HCT116 (cell line): Measurements from ENCODE around the gene CALHM3. TPM values are rescaled to one million over a fixed set of nuclear protein-coding genes. Genes with fewer than 3 reads are reported as not detected.

Experiments
- ATAC-seq: fragments of 200-7000 bp; cut with Tn5 transposase; 2 replicates; pipeline ENCODE4 v1.9.1; 2020; ENCODE audit warnings: mild to moderate bottlenecking, moderate library complexity
- BruUV-seq: library from RNA; stranded (reverse); fragments of 400-500 nt; replicated peaks from 2 replicates; lab custom pipeline; 2021; lab: Mats Ljungman, UMichigan
- CTCF ChIA-PET: fragments of 300-600 bp; sonication (Branson Sonifier 250); formaldehyde crosslinking; loops from one replicate; lab custom pipeline; 2021; ENCODE audit warnings: antibody characterized with exemption; lab: Charles Lee
- POLR2A ChIA-PET: fragments of 300-600, 350-600 bp; sonication (Branson Sonifier 250); formaldehyde crosslinking; loops from one replicate; lab custom pipeline; 2021; ENCODE audit warnings: antibody characterized with exemption; lab: Charles Lee
- RAD21 ChIA-PET, 2 experiments: fragments of 300-600 bp; sonication (Branson Sonifier 250); formaldehyde crosslinking; loops; one replicate each; lab custom pipeline; 2023; ENCODE audit warnings: low total read pairs in 2 of 2; ENCODE audit not compliant: uncharacterized antibody in 2 of 2, unreplicated experiment in 2 of 2, low non-redundant PET in 1 of 2; lab: Charles Lee
- DNase-seq: peaks from one replicate; pipeline ENCODE4 v3.0.0-alpha.2; 2010; ENCODE audit warnings: low read depth, low spot score
- H2AFZ ChIP-seq: fragments of 200-600 bp; shearing (Covaris generic), sonication (generic); 2 replicates; pipeline ENCODE4 v1.6.1; 2017; ENCODE audit warnings: low read depth, mixed run types, mixed read lengths, antibody characterized with exemption, low read length; ENCODE audit not compliant: poor library complexity, severe bottlenecking
- H3K27ac ChIP-seq: 2 replicates; pipeline ENCODE4 v1.5.1; 2012; ENCODE audit warnings: low read depth, low read length
- H3K27me3 ChIP-seq: fragments of 200-600 bp; sonication (generic); 2 replicates; pipeline ENCODE4 v1.6.1; 2016; ENCODE audit warnings: mixed run types, low read length, mixed read lengths; ENCODE audit not compliant: insufficient read depth
- H3K36me3 ChIP-seq, 2 experiments: fragments of 200-500 bp in 1 of 2; fragments of 200-600 bp in 1 of 2; sonication (Bioruptor generic) in 1 of 2; sonication (generic) in 1 of 2; 2 replicates each; pipeline versions ENCODE4 v1.5.1 to v1.6.1; 2014 to 2016; ENCODE audit warnings: low read length in 2 of 2, inconsistent platforms in 1 of 2, mixed read lengths in 1 of 2, mixed run types in 1 of 2; ENCODE audit not compliant: insufficient read depth in 2 of 2, control insufficient read depth in 1 of 2
- H3K4me1 ChIP-seq, 2 experiments: fragments of 200-600 bp in 1 of 2; sonication (generic) in 1 of 2; 2 replicates each; pipeline versions ENCODE4 v1.5.1 to v1.6.1; 2012 to 2017; ENCODE audit warnings: low read length in 2 of 2, inconsistent platforms in 1 of 2, mild to moderate bottlenecking in 1 of 2, mixed read lengths in 1 of 2, mixed run types in 1 of 2, moderate library complexity in 1 of 2; ENCODE audit not compliant: insufficient read depth in 2 of 2, control insufficient read depth in 1 of 2
- H3K4me2 ChIP-seq: fragments of 200-600 bp; sonication (generic); 2 replicates; pipeline ENCODE4 v1.6.1; 2017; ENCODE audit warnings: mixed run types, low read length, mixed read lengths
- H3K4me3 ChIP-seq, 2 experiments: fragments of 200-600 bp in 1 of 2; sonication (generic) in 1 of 2; replicated peaks in 1 of 2; 2 replicates each; pipeline ENCODE4 v1.5.1; 2011 to 2016; ENCODE audit warnings: low read length in 2 of 2, control low read depth in 1 of 2, low read depth in 1 of 2, mild to moderate bottlenecking in 1 of 2, mixed read lengths in 1 of 2, mixed run types in 1 of 2
- H3K79me2 ChIP-seq: fragments of 200-600 bp; sonication (generic); 2 replicates; pipeline ENCODE4 v1.6.1; 2017; ENCODE audit warnings: mild to moderate bottlenecking, mixed run types, low read length, moderate library complexity, mixed read lengths; ENCODE audit not compliant: insufficient read depth
- H3K9ac ChIP-seq: fragments of 200-600 bp; sonication (generic); 2 replicates; pipeline ENCODE4 v1.6.1; 2016; ENCODE audit warnings: low read length, mixed read lengths
- H3K9me2 ChIP-seq: fragments of 200-600 bp; sonication (generic), shearing (Covaris generic); 2 replicates; pipeline ENCODE4 v1.6.1; 2017; ENCODE audit warnings: mixed run types, mild to moderate bottlenecking, moderate library complexity; ENCODE audit not compliant: insufficient read depth
- H3K9me3 ChIP-seq, 2 experiments: fragments of 200-500 bp in 1 of 2; fragments of 200-600 bp in 1 of 2; sonication (Bioruptor generic) in 1 of 2; sonication (generic) in 1 of 2; 2 replicates each; pipeline ENCODE4 v1.6.1; 2014 to 2017; ENCODE audit warnings: low read length in 2 of 2, mixed read lengths in 2 of 2, inconsistent platforms in 1 of 2, low read depth in 1 of 2, mild to moderate bottlenecking in 1 of 2, mixed run types in 1 of 2, moderate library complexity in 1 of 2; ENCODE audit not compliant: control insufficient read depth in 1 of 2, insufficient read depth in 1 of 2
- H4K20me1 ChIP-seq: fragments of 200-600 bp; sonication (generic), shearing (Covaris generic); 2 replicates; pipeline ENCODE4 v1.6.1; 2017; ENCODE audit warnings: mixed run types, mild to moderate bottlenecking, moderate library complexity; ENCODE audit not compliant: insufficient read depth
- ATF3 ChIP-seq: IDR thresholded peaks from 2 replicates; pipeline ENCODE4 v1.6.1; 2012
- CEBPB ChIP-seq: IDR thresholded peaks from 2 replicates; pipeline ENCODE4 v1.6.1; 2012; ENCODE audit warnings: low read depth
- CTCF ChIP-seq, 3 experiments: fragments of 200-600 bp in 1 of 3; sonication (generic) in 1 of 3; IDR thresholded peaks in 2 of 3; conservative IDR thresholded peaks in 1 of 3; 2 replicates each; pipeline ENCODE4 v1.5.1; 2012 to 2017; ENCODE audit warnings: low read depth in 2 of 3, low read length in 2 of 3, antibody characterized with exemption in 1 of 3, borderline replicate concordance in 1 of 3, control low read depth in 1 of 3, mild to moderate bottlenecking in 1 of 3, mixed read lengths in 1 of 3, mixed run types in 1 of 3, moderate library complexity in 1 of 3; ENCODE audit not compliant: insufficient read depth in 1 of 3
- ELF1 ChIP-seq: IDR thresholded peaks from 2 replicates; pipeline ENCODE4 v1.6.1; 2012; ENCODE audit warnings: low read depth, borderline replicate concordance
- EZH2phosphoT487 ChIP-seq: fragments of 200-600 bp; IDR thresholded peaks from 2 replicates; pipeline ENCODE4 v1.6.1; 2018; ENCODE audit warnings: antibody characterized with exemption, borderline replicate concordance
- FOSL1 ChIP-seq: IDR thresholded peaks from 2 replicates; pipeline ENCODE4 v1.6.1; 2012; ENCODE audit warnings: low read depth
- JUND ChIP-seq: IDR thresholded peaks from 2 replicates; pipeline ENCODE4 v1.6.1; 2012
- MAX ChIP-seq: IDR thresholded peaks from 2 replicates; pipeline ENCODE4 v1.6.1; 2012
- SP1 ChIP-seq: IDR thresholded peaks from 2 replicates; pipeline ENCODE4 v1.6.1; 2012; ENCODE audit warnings: low read depth
- TCF7L2 ChIP-seq: IDR thresholded peaks from 2 replicates; pipeline ENCODE4 v1.7.0; 2011; ENCODE audit warnings: borderline replicate concordance, inconsistent platforms; ENCODE audit not compliant: insufficient read depth, insufficient read length; ENCODE audit errors: extremely low read depth
- YY1 ChIP-seq: IDR thresholded peaks from 2 replicates; pipeline ENCODE4 v1.6.1; 2011; ENCODE audit warnings: low read length, low read depth, moderate library complexity, mild to moderate bottlenecking; ENCODE audit not compliant: insufficient replicate concordance; ENCODE audit errors: extremely low read depth
- ZNF274 ChIP-seq: fragments of 200-500 bp; sonication (Bioruptor generic); IDR thresholded peaks from 2 replicates; pipeline ENCODE4 v1.6.1; 2014; ENCODE audit warnings: mild to moderate bottlenecking, low read depth, low read length, inconsistent platforms
- intact Hi-C: fragments of 100-400 bp; cut with micrococcal nuclease; formaldehyde crosslinking; loops from 2 replicates; pipeline ENCODE4 v1.10.0; 2022
- total RNA-seq: library from RNA; stranded (reverse); gene quantifications from one replicate; pipeline ENCODE4 v1.2.1, GENCODE V29; 2021; ENCODE audit not compliant: unreplicated experiment
- TF ChIP-seq, protein P1 (sequence below): IDR thresholded peaks from 2 replicates; pipeline ENCODE4 v1.6.1; 2011; ENCODE audit warnings: mild to moderate bottlenecking, low read length, moderate library complexity; ENCODE audit not compliant: insufficient replicate concordance; ENCODE audit errors: extremely low read depth

The CALHM3 gene
- total RNA-seq, 1 experiment from 2014 or later = 0.49 TPM

DNA sequence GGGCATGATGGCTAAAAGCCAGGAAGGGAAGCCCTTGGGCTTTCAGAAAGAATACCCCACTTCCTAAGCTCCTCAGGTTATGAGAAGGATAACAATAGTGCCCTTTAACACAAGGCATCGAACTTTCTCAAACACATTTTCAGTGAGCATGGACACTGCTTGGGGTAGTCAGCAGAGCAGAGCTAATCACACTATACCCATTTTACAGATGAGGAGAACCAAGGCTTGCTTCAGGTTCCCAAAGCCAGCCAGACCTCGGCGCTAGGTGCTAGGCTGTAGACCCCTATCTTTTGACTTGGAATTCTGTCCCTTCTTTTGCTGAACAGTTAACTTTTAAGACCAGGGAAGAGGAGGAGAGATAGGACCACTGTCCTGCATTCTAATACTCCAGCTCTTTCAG is 16.3 kb upstream of the CALHM3 start:
- Histone ChIP-seq H3K9me3 (no peaks in the 10 kb centered on the region), H3K27me3 (no peaks in the 10 kb centered on the region), H4K20me1 (no peaks in the 10 kb centered on the region), H3K27ac (no peak overlapping the region), H3K9ac (no peak overlapping the region), H3K4me2 (no peak overlapping the region), H2AFZ (no peak overlapping the region), H3K4me3 (no peak overlapping the region)
- CTCF ChIA-PET = no interaction called here
- ATAC-seq (no peak), DNase-seq (no peak)
- POLR2A ChIA-PET = no interaction called here
- no TSS peak for BruUV-seq
- TF ChIP-seq CEBPB (no peak), MAX (no peak)
- TF ChIP-seq, all 23 proteins: peak for 0
- intact Hi-C loops = no loop called here
- RAD21 ChIA-PET = interaction anchor here in 1 of 2 experiments (0.7 kb wide), 1 partner anchor 15 kb away, joined by 3 read pairs; no protein-coding TSS in a partner anchor
- Histone ChIP-seq H3K79me2 (no peaks in the 10 kb centered on the region), H3K4me1 (peaks cover 15 to 28% of the 10 kb centered on the region in 2 experiments), H3K9me2 (no peaks in the 10 kb centered on the region), H3K36me3 (no peaks in the 10 kb centered on the region)

GRCh38 chr10:103493916-103494877 is 15.2 kb upstream of the CALHM3 start:
- CTCF ChIA-PET = no interaction called here
- TF ChIP-seq FOSL1 (no peak), JUND (no peak), EZH2phosphoT487 (no peak), SP1 (no peak), CTCF (IDR thresholded peaks at IDR 0.05 in 2 of 3, conservative IDR thresholded peaks at IDR 0.05 in 1 of 3; ENCODE audit: borderline replicate concordance in 1 of 3, insufficient read depth in 1 of 3, low read depth in 2 of 3, low read length in 2 of 3) (no peak), YY1 (no peak), ATF3 (no peak), ELF1 (no peak), ZNF274 (no peak), TCF7L2 (no peak), CEBPB (no peak)
- TF ChIP-seq, protein P1, sequence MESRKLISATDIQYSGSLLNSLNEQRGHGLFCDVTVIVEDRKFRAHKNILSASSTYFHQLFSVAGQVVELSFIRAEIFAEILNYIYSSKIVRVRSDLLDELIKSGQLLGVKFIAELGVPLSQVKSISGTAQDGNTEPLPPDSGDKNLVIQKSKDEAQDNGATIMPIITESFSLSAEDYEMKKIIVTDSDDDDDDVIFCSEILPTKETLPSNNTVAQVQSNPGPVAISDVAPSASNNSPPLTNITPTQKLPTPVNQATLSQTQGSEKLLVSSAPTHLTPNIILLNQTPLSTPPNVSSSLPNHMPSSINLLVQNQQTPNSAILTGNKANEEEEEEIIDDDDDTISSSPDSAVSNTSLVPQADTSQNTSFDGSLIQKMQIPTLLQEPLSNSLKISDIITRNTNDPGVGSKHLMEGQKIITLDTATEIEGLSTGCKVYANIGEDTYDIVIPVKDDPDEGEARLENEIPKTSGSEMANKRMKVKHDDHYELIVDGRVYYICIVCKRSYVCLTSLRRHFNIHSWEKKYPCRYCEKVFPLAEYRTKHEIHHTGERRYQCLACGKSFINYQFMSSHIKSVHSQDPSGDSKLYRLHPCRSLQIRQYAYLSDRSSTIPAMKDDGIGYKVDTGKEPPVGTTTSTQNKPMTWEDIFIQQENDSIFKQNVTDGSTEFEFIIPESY = no peak

More at GRCh38 chr10:103493916-103494877, 15.2 kb upstream of the CALHM3 start:
- no TSS peak for BruUV-seq
- H3K36me3 ChIP-seq = no peaks in the 10 kb centered on the region
- H3K9ac ChIP-seq = no peak overlapping the region
- no peak overlapping the region for H3K4me2 ChIP-seq
- no peak overlapping the region for H3K4me3 ChIP-seq
- no peaks in the 10 kb centered on the region for H3K27me3 ChIP-seq
- H3K9me2 ChIP-seq = no peaks in the 10 kb centered on the region
- RAD21 ChIA-PET = no interaction called here
- peaks cover 15 to 28% of the 10 kb centered on the region in 2 experiments for H3K4me1 ChIP-seq
- no peak overlapping the region for H3K27ac ChIP-seq
- no peaks in the 10 kb centered on the region for H3K9me3 ChIP-seq
- no peak overlapping the region for H2AFZ ChIP-seq
- DNase-seq = no peak
- H3K79me2 ChIP-seq = no peaks in the 10 kb centered on the region
- ATAC-seq = no peak
- no peaks in the 10 kb centered on the region for H4K20me1 ChIP-seq
- POLR2A ChIA-PET = interaction anchor here (0.6 kb wide), 1 partner anchor 676 kb away, joined by 3 read pairs; no protein-coding TSS in a partner anchor
- intact Hi-C loops = loop anchor here (2.0 kb wide), 1 partner anchor 49 kb away; no protein-coding TSS in a partner anchor
